ENCODE measurements around the gene TRIM14.

Gene TRIM14

GRCh38 chr9:98045234-98046179, 73.5 kb downstream of the TRIM14 start:
- POLR2A ChIA-PET, result interaction anchor here (1.4 to 1.9 kb wide), 2 partner anchors 9 to 11 kb away, joined by 3 to 12 read pairs; partner anchors contain the start of gene NANS
- CTCF ChIA-PET, result interaction anchor here (0.6 to 6.6 kb wide), 11 partner anchors 9 to 62 kb away, joined by 3 to 74 read pairs (median 4); partner anchors contain the start of gene NANS
- DNase-seq (ENCODE audit: extremely low spot score), result no peak

DNA sequence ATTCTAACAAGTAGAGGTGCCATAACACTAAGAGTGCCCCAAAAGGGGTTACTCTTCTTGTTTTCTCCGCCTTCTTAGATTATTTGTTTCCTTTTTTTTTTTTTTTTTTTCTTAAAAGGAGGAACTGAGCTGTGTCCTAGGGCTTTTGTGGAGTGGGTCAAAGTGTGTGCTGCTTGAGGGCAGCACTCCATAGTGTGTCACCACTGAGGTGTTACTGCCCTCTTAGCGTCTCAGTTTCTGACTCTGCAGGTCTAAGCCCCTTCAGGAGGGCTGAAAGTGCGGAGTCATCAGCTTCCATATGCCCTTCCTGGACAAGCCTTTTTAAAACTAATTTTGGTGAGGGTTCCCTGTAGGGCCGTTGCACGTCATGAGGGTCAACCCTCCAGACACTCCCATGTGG, 75.1 kb downstream of the TRIM14 start:
- CTCF ChIA-PET, result interaction anchor here (1.6 to 6.6 kb wide), 3 partner anchors 8 to 38 kb away, joined by 4 to 74 read pairs (median 10); partner anchors contain the start of gene NANS
- no peak for DNase-seq (ENCODE audit: extremely low spot score)
- TF ChIP-seq CTCF (IDR thresholded peaks at IDR 0.05; ENCODE audit: control extremely low read depth, extremely low read depth, low read depth, missing control alignments), result no peak
- POLR2A ChIA-PET, result interaction anchor here (1.9 kb wide), 1 partner anchor 12 kb away, joined by 12 read pairs; the partner anchor contains the start of gene NANS

More at GRCh38 chr9:98045234-98046179, 73.5 kb downstream of the TRIM14 start:
- TF ChIP-seq CTCF (IDR thresholded peaks at IDR 0.05; ENCODE audit: control extremely low read depth, extremely low read depth, low read depth, missing control alignments), result peak; percentile 20

DNA sequence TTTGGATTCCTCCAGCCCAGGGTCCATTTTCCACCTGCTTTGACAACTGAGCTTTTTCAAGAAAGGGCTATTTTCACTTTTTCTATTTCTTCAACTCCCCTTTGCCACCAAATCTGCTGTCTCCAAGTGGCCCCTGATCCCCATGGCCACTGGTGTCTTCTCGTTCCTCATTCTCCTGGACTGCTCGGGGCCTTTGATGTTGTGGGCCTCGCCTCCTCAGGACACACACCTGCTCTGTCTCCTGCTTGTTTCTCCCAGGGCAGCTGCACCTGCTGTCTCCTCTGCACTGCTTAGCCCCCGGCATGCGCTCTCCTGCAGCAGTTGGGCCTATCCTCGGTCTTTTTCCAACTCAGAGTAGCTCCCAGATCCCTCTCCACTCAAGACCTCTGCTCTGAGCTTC, 78.8 kb downstream of the TRIM14 start:
- TF ChIP-seq CTCF (IDR thresholded peaks at IDR 0.05; ENCODE audit: control extremely low read depth, extremely low read depth, low read depth, missing control alignments), result no peak

GRCh38 chr9:98039607-98040017, 79.4 kb downstream of the TRIM14 start:
- DNase-seq (ENCODE audit: extremely low spot score), result no peak
- no peak for TF ChIP-seq CTCF (IDR thresholded peaks at IDR 0.05; ENCODE audit: control extremely low read depth, extremely low read depth, low read depth, missing control alignments)
- CTCF ChIA-PET, result interaction anchor here (1.0 to 2.8 kb wide), 7 partner anchors 9 to 116 kb away, joined by 3 to 11 read pairs (median 4); no protein-coding TSS in a partner anchor
- POLR2A ChIA-PET, result interaction anchor here (2.5 kb wide), 1 partner anchor 17 kb away, joined by 13 read pairs; the partner anchor contains the start of gene NANS

More for the DNA sequence above, 78.8 kb downstream of the TRIM14 start:
- no peak for DNase-seq (ENCODE audit: extremely low spot score)
- ChIA-PET CTCF (interaction anchor here (1.0 to 2.8 kb wide), 5 partner anchors 14 to 117 kb away, joined by 3 to 11 read pairs (median 4); no protein-coding TSS in a partner anchor), POLR2A (interaction anchor here (2.5 kb wide), 1 partner anchor 17 kb away, joined by 13 read pairs; the partner anchor contains the start of gene NANS)

DNA sequence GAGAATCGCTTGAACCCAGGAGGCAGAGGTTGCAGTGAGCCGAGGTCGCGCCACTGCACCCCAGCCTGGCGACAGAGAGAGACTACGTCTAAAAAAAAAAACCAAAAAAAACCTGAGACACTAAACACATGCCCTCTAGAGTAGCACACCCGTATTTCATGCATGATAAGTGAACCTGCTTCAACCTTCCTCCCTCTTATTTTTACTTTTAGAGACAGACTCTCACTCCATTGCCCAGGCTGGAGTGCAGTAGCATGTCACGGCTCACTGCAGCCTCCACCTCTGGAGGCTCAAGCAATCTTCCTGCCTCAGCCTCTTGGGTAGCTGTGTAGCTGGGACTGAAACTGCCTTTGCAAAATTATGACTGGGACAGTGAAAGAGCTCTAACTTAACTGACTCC, 80.1 kb downstream of the TRIM14 start:
- POLR2A ChIA-PET, result interaction anchor here (2.5 kb wide), 1 partner anchor 18 kb away, joined by 13 read pairs; the partner anchor contains the start of gene NANS

More for the DNA sequence above, 80.1 kb downstream of the TRIM14 start:
- TF ChIP-seq CTCF (IDR thresholded peaks at IDR 0.05; ENCODE audit: control extremely low read depth, extremely low read depth, low read depth, missing control alignments), result no peak
- no peak for DNase-seq (ENCODE audit: extremely low spot score)
- CTCF ChIA-PET, result interaction anchor here (1.0 to 2.8 kb wide), 5 partner anchors 9 to 115 kb away, joined by 3 to 11 read pairs (median 7); no protein-coding TSS in a partner anchor
